ENCODE data around the gene PCBD1.
"Not testable (repeated sequence)": the region's sequence is repeated elsewhere in the genome, so short reads cannot be mapped to it uniquely, and the experiment has no call there.

PCBD1 gene

GRCh38 chr10:70887804-70888800 lies at the start of gene PCBD1:
TSS of gene PCBD1 (minus strand) at chr10:70888565. CDS start at chr10:70888533, 32 bp downstream.
- DNase-seq (ENCODE audit: low read depth) = peak; percentile 77

- no peak for DNase-seq (ENCODE audit: low read depth)
These were observed 49.3 kb upstream of the PCBD1 start for GRCh38 chr10:70937661-70938060.

GRCh38 chr10:70936111-70936510 lies 47.7 kb upstream of the PCBD1 start:
- DNase-seq (ENCODE audit: low read depth) = no peak

GRCh38 chr10:70935631-70936030 lies 47.3 kb upstream of the PCBD1 start:
- DNase-seq (ENCODE audit: low read depth) = no peak

GRCh38 chr10:70935125-70935625 lies 46.8 kb upstream of the PCBD1 start:
- no peak for DNase-seq (ENCODE audit: low read depth)

GRCh38 chr10:70934701-70935100 lies 46.3 kb upstream of the PCBD1 start:
- DNase-seq (ENCODE audit: low read depth) = no peak

- no peak for DNase-seq (ENCODE audit: low read depth)
These were observed 44.2 kb upstream of the PCBD1 start for GRCh38 chr10:70932392-70933196.

GRCh38 chr10:70931168-70931815 lies 42.9 kb upstream of the PCBD1 start:
- DNase-seq (ENCODE audit: low read depth) = peak; percentile 64

GRCh38 chr10:70930263-70931000 lies 42.1 kb upstream of the PCBD1 start:
- DNase-seq (ENCODE audit: low read depth) = no peak

GRCh38 chr10:70928140-70928539 lies 39.8 kb upstream of the PCBD1 start:
- no peak for DNase-seq (ENCODE audit: low read depth)

- DNase-seq (ENCODE audit: low read depth) = peak; percentile 31
These were observed 39.0 kb upstream of the PCBD1 start for GRCh38 chr10:70927189-70927943.

GRCh38 chr10:70926226-70927000 lies 38.0 kb upstream of the PCBD1 start:
- no peak for DNase-seq (ENCODE audit: low read depth)

- peak; percentile 21 for DNase-seq (ENCODE audit: low read depth)
These were observed 37.2 kb upstream of the PCBD1 start for GRCh38 chr10:70925377-70926225.

GRCh38 chr10:70923696-70924095 lies 35.3 kb upstream of the PCBD1 start:
- DNase-seq (ENCODE audit: low read depth) = no peak

GRCh38 chr10:70921285-70921684 lies 32.9 kb upstream of the PCBD1 start:
- DNase-seq (ENCODE audit: low read depth) = no peak

- DNase-seq (ENCODE audit: low read depth) = no peak
These were observed 32.2 kb upstream of the PCBD1 start for GRCh38 chr10:70920519-70920918.

GRCh38 chr10:70919906-70920305 lies 31.5 kb upstream of the PCBD1 start:
- not testable (repeated sequence) for DNase-seq (ENCODE audit: low read depth)

GRCh38 chr10:70918851-70919530 lies 30.6 kb upstream of the PCBD1 start:
- DNase-seq (ENCODE audit: low read depth) = no peak

Measured in iris pigment epithelial cell (primary cell).